Midbrain (tissue), 1 donor: ENCODE data around the gene UGP2.
A peak's percentile ranks its signal among the peaks of the same experiment; 100 is the strongest.
"Not testable (repeated sequence)": the region's sequence is repeated elsewhere in the genome, so short reads cannot be mapped to it uniquely, and the experiment has no call there.

Experiments
- DNase-seq: peaks from one replicate; lab custom pipeline; 2025; lab: John Stamatoyannopoulos, UW

Gene UGP2

GRCh38 chr2:63841254-63842022 is at the start of gene UGP2:
TSS of gene UGP2 (plus strand) at chr2:63841896. CDS start at chr2:63842186, 290 bp downstream.
- peak; percentile 90 for DNase-seq

DNA sequence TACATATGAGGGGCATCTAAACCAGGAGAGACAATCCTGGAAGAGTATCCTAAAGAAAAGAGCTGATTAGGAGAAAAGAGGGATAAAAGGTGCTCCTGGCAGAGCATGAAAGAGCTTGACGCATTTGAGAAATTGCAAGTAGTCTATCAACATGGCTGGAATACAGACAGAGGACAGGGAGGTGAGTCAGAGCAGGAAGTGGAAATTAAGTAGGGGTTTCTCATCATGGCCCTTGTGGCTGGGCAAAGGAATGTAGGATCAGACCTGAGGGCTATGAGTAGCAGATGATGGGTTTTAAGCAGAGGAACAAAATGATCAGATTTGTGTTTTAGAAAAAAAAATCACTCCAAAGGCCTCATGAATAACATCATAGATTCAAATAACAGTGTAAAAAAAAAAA is 49.2 kb upstream of the UGP2 start:
- no peak for DNase-seq

- no peak for DNase-seq
Observed at GRCh38 chr2:63796366-63796765, 45.3 kb upstream of the UGP2 start.

DNA sequence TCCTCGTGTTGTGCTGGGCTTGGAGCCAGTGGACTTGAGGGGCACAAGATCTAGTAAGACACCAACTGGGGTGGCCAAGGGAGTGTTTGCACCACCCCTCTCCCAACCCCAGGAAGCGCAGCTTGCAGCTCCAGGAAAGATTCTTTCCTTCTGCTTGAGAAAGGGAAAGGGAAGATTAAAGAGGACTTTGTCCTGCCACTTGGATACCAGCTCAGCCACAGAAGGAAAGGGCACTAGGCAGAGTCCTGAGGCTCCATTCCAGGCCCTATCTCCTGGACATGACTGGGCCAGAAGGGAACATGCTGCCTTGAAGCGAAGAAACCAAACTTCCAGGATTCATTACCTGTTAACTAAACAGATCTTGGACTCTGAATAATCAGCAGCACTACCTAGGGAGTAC is 44.9 kb upstream of the UGP2 start:
- no peak for DNase-seq

DNA sequence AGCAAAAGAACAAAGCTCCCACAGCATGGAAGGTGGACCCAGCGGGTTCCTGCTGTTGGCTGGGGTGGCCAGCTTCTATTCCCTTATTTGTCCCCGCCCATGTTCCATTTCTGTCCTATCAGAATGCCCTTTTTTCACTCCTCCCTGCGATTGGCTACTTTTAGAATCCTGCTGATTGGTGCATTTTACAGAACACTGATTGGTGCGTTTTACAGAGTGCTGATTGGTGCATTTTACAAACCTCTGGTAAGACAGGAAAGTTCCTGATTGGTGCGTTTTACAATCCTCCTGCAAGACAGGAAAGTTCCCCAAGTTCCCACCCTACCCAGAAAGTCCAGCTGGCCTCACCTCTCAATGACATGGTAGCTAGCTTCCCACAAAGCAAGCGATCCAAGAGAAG is 40.2 kb upstream of the UGP2 start:
- DNase-seq = no peak

- no peak for DNase-seq
Observed at GRCh38 chr2:63805412-63805811, 36.3 kb upstream of the UGP2 start.

- not testable (repeated sequence) for DNase-seq
Observed at GRCh38 chr2:63808036-63808435, 33.7 kb upstream of the UGP2 start.

DNA sequence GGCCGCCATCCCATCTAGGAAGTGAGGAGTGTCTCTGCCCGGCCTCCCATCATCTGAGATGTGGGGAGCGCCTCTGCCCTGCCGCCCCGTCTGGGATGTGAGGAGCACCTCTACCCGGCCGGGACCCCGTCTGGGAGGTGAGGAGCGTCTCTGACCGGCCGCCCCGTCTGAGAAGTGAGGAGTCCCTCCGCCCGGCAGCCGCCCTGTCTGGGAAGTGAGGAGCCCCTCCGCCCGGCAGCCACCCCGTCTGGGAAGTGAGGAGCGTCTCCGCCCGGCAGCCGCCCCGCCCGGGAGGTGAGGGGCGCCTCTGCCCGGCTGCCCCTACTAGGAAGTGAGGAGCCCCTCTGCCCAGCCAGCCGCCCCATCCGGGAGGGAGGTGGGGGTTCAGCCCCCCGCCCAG is 32.8 kb upstream of the UGP2 start:
- DNase-seq = not testable (repeated sequence)

GRCh38 chr2:63811063-63811462 is 30.6 kb upstream of the UGP2 start:
- no peak for DNase-seq

DNA sequence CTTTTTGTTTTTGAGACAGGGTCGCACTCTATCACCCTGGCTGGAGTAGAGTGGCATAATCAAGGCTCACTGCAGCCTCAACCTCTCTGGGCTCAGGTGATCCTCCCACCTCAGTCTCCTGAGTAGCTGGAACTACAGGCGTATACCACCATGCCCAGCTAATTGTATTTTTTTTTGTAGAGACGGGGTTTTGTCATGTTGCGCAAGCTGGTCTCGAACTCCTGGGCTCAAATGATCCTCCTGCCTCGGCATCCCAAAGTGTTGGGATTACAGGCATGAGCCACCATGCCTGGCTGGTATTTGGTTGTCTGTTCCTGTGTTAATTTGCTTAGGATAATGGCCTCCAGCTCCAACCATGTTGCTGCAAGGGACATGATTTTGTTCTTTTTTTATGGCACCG is 29.8 kb upstream of the UGP2 start:
- not testable (repeated sequence) for DNase-seq

DNA sequence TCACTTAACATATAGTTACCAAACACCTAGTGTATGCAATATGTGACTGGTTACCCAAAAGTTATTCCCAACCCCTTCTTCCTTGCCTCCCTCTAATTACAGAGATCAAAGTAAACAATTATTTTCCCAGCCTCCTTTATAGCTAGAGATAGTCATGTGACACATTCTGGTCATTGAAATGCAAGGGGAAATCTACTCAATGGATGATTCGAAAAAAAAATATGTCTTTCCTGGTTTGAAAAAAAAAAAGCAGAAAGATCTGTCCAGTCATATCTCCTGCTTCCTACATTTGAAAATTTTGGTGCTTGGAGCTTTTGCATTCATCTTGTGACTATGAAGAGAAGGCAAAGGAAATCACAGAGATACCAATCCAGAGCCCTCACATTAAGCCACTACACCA is 27.6 kb upstream of the UGP2 start:
- DNase-seq = no peak

GRCh38 chr2:63817382-63817781 is 24.3 kb upstream of the UGP2 start:
- DNase-seq = no peak

DNA sequence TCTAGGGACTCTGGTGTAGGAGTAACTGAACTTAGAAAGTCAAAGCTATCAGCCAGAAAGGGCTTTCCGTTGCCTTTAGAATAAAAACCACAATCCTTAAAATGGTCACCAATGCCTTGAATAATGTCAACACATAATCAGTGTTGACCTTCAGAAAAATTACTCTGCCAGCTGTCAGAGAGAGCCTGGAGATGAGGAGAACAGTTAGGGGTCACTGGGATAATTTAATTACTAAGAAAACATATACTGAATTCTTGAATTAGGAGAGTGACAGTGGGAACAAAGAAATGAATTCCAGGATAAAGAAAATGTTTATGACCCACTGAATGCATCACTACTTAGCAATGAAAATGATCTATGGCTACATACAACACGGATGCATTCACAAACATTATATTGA is 23.4 kb upstream of the UGP2 start:
- DNase-seq = no peak

GRCh38 chr2:63819256-63819655 is 22.4 kb upstream of the UGP2 start:
- DNase-seq = no peak

- DNase-seq = peak; percentile 9
Observed at GRCh38 chr2:63819765-63820717, 21.7 kb upstream of the UGP2 start.

DNA sequence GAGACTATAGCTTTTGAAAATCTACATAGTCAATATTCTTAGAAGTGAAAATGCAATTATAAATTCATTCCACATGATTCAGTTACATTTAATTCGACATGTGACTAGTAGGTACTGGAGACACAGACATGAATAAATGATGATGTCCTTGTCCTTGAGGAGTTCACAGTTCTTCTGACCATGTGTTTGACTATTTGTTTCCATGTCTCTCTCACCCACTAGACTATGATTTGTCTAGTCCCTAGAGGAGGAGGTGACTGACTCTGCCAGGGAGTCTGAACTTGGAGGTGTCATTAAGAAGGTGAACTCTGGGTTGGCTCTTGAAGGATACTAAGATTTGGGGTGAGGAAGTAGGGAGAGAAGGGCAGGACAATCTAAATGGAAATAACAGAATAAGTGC is 20.7 kb upstream of the UGP2 start:
- DNase-seq = no peak

- no peak for DNase-seq
Observed at GRCh38 chr2:63821396-63821795, 20.3 kb upstream of the UGP2 start.

- no peak for DNase-seq
Observed at GRCh38 chr2:63822478-63822877, 19.2 kb upstream of the UGP2 start.

DNA sequence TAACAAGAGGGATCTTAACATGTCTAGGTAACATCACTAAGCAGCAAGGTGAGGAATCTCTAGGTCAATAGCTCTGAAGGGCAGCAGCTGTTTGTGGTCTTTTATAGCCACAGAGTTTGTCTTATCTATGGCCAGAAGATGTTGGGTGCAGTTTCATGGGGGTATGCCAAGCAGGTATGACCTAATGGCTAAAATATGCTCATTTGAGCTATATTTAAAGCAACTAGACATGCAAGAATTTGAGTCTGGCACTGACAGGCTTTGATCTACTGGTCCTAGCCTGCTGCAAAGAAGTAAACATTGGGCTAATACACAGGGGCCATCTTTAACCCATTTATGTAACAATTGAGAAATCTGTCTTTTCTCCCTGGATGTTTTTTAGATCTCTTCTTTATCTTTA is 13.9 kb upstream of the UGP2 start:
- no peak for DNase-seq

DNA sequence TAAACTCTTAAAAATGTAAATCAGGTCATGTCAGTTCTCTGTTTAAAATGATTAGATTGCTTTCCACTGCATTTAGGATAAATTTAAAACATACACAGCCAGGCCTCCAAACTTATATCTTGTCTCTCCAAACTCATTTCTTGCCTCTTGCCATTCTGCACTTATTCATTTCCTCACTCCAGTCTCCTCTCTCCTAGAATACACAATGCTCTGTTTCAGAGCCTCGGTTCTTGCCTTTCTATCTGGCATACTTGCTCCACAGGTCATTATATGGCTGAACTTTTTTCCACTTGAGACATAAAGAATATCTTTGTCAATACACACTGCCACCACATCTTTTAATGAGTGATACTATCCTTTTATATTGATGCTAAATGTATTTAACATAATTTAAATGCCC is 10.5 kb upstream of the UGP2 start:
- no peak for DNase-seq

DNA sequence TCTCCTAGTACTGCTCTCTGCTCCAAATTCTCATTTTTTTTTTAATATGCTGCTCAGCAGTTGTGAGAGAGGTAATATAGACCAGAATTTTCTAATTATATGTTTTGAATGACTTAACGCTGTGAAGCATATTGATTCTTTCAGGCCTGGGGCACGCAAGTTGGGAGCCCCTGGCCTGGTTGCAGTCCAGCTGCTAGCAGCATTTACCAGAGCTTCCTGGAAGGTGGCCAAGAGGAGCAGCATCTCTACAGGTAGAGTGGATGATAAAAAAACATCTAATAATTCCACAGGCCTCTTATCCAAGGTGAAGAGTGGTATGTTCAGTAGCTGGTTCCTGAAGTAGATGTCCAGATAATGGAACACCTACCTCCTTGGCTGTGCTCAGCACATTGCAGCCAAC is 7.3 kb upstream of the UGP2 start:
- no peak for DNase-seq

GRCh38 chr2:63837036-63837594 is 4.6 kb upstream of the UGP2 start:
- no peak for DNase-seq
